ENCODE data around the gene BRMS1L. TPM values are rescaled to one million over a fixed set of nuclear protein-coding genes. Genes with fewer than 3 reads are reported as not detected.
A peak's percentile ranks its signal among the peaks of the same experiment; 100 is the strongest.

Gene BRMS1L
- total and polyA plus RNA-seq, 2 of the 13 experiments (the other 11 are each of a cell fraction or from before 2014, with no cell fraction given), result 21.1 to 23.8 TPM

GRCh38 chr14:35826218-35826951 is at the start of gene BRMS1L (continued):
- TF ChIP-seq HIC2 (CRISPR knock-in tag; IDR thresholded peaks at IDR 0.05; ENCODE audit: low read depth) (peak; percentile 90), ZNF615 (CRISPR knock-in tag; IDR thresholded peaks at IDR 0.05; ENCODE audit: borderline replicate concordance) (peak; percentile 88; the same call in 1 of the 2 replicates), ZHX2 (IDR thresholded peaks at IDR 0.05; ENCODE audit: low read depth) (peak; percentile 30; the same call in 1 of the 2 replicates), ZHX2 (CRISPR knock-in tag; IDR thresholded peaks at IDR 0.05; ENCODE audit: borderline replicate concordance) (no peak), TFDP1 (CRISPR knock-in tag; IDR thresholded peaks at IDR 0.05; ENCODE audit: borderline replicate concordance) (peak; percentile 79), CTCF (CRISPR knock-in tag; IDR thresholded peaks at IDR 0.05) (peak; percentile 51), THAP9 (CRISPR knock-in tag; IDR thresholded peaks at IDR 0.05; ENCODE audit: borderline replicate concordance) (peak; percentile 97), HNRNPH1 (optimal IDR thresholded peaks at IDR 0.05; ENCODE audit: low read depth, low read length) (peak; percentile 95), NR2F1 (CRISPR knock-in tag; IDR thresholded peaks at IDR 0.05) (peak in 1 of 2 experiments; percentile 39; a peak in 1 of 4 replicates), LRRFIP1 (CRISPR knock-in tag; conservative IDR thresholded peaks at IDR 0.05) (peak; percentile 94)

All from HepG2 (cell line).